T-helper 17 cell (primary cell): ENCODE data around the gene ADAMTS2. TPM values are rescaled to one million over a fixed set of nuclear protein-coding genes. Genes with fewer than 3 reads are reported as not detected.
"Not testable (repeated sequence)": the region's sequence is repeated elsewhere in the genome, so short reads cannot be mapped to it uniquely, and the experiment has no call there.

Source experiments
- ATAC-seq: fragments of 150-1000 bp; cut with Tn5 transposase; 2 replicates; pipeline ENCODE4 v1.10.0; 2021; ENCODE audit warnings: mild to moderate bottlenecking, moderate library complexity
- DNase-seq, 3 donors: peaks; one replicate each; pipeline versions ENCODE4 v3.0.0 to v3.0.0-alpha.2; 2020 to 2021
- H3K9me3 ChIP-seq: one replicate; pipeline ENCODE4 v1.7.0; 2013; ENCODE audit warnings: low read length, mild to moderate bottlenecking; ENCODE audit not compliant: control insufficient read depth, poor library complexity, severe bottlenecking
- H3K27ac Mint-ChIP-seq: one replicate; pipeline ENCODE4 v1.8.0; 2022; ENCODE audit warnings: mild to moderate bottlenecking, moderate library complexity, mixed read lengths
- H3K27me3 Mint-ChIP-seq: one replicate; pipeline ENCODE4 v1.8.0; 2022; ENCODE audit warnings: mixed read lengths
- H3K36me3 Mint-ChIP-seq: one replicate; pipeline ENCODE4 v1.8.0; 2022; ENCODE audit warnings: low read depth, mixed read lengths
- H3K4me1 Mint-ChIP-seq: one replicate; pipeline ENCODE4 v1.8.0; 2022; ENCODE audit warnings: mild to moderate bottlenecking, mixed read lengths
- H3K4me3 Mint-ChIP-seq: one replicate; pipeline ENCODE4 v1.8.0; 2022; ENCODE audit warnings: mild to moderate bottlenecking, moderate library complexity, mixed read lengths
- total RNA-seq, 4 donors: library from RNA in 2 of 4; stranded (reverse) in 2 of 4; gene quantifications; one replicate each; pipeline ENCODE4 v1.2.3 and lab custom pipeline; 2022 to 2026

ADAMTS2 gene
- total RNA-seq, 2 donors from 2014 or later: not detected

GRCh38 chr5:179115845-179116524 is 229.3 kb downstream of the ADAMTS2 start:
- ATAC-seq (no peak), DNase-seq (no peak)
- Mint-ChIP-seq H3K27ac (no peak overlapping the region), H3K27me3 (no peaks in the 10 kb centered on the region), H3K4me3 (no peak overlapping the region), H3K36me3 (no peaks in the 10 kb centered on the region), H3K4me1 (no peaks in the 10 kb centered on the region)
- H3K9me3 ChIP-seq: peaks cover 3% of the 10 kb centered on the region

- DNase-seq (no peak), ATAC-seq (no peak)
- H3K27ac Mint-ChIP-seq: no peak overlapping the region
- no peaks in the 10 kb centered on the region for H3K4me1 Mint-ChIP-seq
- no peaks in the 10 kb centered on the region for H3K27me3 Mint-ChIP-seq
- H3K36me3 Mint-ChIP-seq: no peaks in the 10 kb centered on the region
- no peak overlapping the region for H3K4me3 Mint-ChIP-seq
- peaks cover 3% of the 10 kb centered on the region for H3K9me3 ChIP-seq
These were observed 230.0 kb downstream of the ADAMTS2 start for GRCh38 chr5:179115307-179115706.

DNA sequence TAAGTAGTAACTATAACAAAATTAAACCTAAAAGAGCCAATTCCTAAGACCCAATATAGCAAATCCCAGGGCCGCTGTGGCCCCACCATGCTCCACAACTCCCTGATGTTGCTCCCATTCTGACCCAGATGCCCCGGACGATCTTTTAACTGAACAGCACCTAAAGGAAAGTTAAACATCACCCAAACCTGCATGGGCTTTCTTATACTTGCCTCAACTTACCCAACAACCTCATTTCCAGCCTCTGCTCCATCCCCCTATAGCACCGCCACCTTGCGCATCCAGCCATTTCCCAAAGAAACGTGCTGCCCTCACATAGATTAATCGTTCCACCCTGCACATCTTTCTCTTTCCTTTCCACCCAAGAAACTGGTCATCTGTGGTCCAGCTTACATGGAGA is 230.5 kb downstream of the ADAMTS2 start:
- H3K27ac Mint-ChIP-seq: no peak overlapping the region
- H3K27me3 Mint-ChIP-seq: no peaks in the 10 kb centered on the region
- ATAC-seq: no peak
- peaks cover 3% of the 10 kb centered on the region for H3K9me3 ChIP-seq
- H3K4me1 Mint-ChIP-seq: no peaks in the 10 kb centered on the region
- H3K36me3 Mint-ChIP-seq: no peaks in the 10 kb centered on the region
- no peak for DNase-seq
- H3K4me3 Mint-ChIP-seq: no peak overlapping the region

DNA sequence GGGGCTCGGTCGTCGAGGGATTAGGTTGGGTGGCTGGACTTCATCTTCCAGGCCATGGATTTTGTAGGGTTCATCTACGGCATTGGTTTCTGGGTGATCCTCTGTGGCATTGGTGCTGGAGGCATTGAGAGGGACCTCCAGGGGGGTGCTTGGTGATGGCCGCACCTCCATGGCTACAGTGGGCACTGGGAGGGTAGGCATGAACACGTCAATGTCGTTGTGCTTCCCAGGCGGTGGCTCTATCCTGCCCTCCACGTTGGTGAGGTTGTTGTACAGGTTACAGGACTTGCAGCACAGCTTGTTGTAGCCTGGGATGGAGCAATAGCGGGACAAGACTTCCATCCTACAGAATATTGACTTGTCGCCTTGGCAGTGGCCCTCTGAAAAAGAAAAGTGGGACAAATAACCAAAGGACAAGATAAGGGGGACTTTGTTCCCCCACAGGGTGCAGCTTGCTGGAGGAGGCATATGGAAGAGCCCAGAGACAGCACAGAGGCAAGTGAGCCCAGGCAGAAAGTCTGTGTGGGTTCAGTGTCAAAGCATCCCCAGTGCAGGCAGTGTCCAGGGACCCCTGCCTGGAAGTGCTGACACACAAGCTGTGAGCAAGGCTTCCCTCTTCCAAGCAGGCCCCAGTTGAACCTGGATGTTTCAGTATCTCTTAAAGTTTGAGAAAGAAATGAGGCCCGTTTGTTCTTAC is 231.2 kb downstream of the ADAMTS2 start:
- H3K36me3 Mint-ChIP-seq: no peaks in the 10 kb centered on the region
- no peak overlapping the region for H3K4me3 Mint-ChIP-seq
- ATAC-seq (no peak), DNase-seq (no peak)
- H3K4me1 Mint-ChIP-seq: no peaks in the 10 kb centered on the region
- peaks cover 3% of the 10 kb centered on the region for H3K9me3 ChIP-seq
- no peak overlapping the region for H3K27ac Mint-ChIP-seq
- no peaks in the 10 kb centered on the region for H3K27me3 Mint-ChIP-seq

GRCh38 chr5:179113143-179113530 is 232.1 kb downstream of the ADAMTS2 start:
- DNase-seq: no peak
- no peak overlapping the region for H3K4me3 Mint-ChIP-seq
- no peaks in the 10 kb centered on the region for H3K27me3 Mint-ChIP-seq
- no peak for ATAC-seq
- H3K4me1 Mint-ChIP-seq: no peaks in the 10 kb centered on the region
- H3K9me3 ChIP-seq: peaks cover 3% of the 10 kb centered on the region
- H3K36me3 Mint-ChIP-seq: no peaks in the 10 kb centered on the region
- no peak overlapping the region for H3K27ac Mint-ChIP-seq

DNA sequence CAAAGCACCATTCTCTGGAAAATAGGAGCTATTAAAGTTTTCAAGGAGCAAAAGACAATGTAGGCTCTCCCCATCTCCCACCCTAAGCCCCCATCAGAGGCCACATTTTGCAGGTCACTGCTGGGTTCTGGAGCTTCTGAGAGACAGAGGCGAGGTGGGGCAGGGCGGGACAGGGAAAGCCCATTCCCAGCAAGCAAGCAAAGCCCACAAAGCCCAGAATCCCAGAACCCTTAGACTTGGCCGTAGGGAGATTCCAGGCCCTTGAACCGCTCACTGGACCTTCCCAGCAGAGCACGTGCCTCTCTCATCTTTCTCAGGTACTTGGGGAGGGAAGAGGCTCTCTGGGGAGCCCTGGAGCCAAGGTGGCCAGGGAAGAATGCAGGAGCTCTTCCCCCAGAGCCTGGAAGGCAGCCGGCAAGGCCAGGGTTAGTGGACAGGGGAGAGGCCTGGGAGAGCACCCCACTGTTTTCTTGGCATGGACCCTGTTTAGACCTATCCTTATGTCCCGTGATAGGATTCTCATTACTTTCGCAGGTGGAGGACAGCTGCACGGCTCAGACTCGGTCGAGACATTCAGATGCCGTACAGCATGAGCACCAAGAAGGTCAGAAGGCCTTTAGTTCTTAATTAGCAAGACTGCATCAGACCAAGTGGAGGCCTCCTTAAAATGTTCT is 232.7 kb downstream of the ADAMTS2 start:
- Mint-ChIP-seq H3K4me3 (no peak overlapping the region), H3K36me3 (no peaks in the 10 kb centered on the region), H3K27ac (no peak overlapping the region), H3K4me1 (no peaks in the 10 kb centered on the region), H3K27me3 (no peaks in the 10 kb centered on the region)
- DNase-seq: no peak
- ATAC-seq: no peak
- peaks cover 3% of the 10 kb centered on the region for H3K9me3 ChIP-seq

DNA sequence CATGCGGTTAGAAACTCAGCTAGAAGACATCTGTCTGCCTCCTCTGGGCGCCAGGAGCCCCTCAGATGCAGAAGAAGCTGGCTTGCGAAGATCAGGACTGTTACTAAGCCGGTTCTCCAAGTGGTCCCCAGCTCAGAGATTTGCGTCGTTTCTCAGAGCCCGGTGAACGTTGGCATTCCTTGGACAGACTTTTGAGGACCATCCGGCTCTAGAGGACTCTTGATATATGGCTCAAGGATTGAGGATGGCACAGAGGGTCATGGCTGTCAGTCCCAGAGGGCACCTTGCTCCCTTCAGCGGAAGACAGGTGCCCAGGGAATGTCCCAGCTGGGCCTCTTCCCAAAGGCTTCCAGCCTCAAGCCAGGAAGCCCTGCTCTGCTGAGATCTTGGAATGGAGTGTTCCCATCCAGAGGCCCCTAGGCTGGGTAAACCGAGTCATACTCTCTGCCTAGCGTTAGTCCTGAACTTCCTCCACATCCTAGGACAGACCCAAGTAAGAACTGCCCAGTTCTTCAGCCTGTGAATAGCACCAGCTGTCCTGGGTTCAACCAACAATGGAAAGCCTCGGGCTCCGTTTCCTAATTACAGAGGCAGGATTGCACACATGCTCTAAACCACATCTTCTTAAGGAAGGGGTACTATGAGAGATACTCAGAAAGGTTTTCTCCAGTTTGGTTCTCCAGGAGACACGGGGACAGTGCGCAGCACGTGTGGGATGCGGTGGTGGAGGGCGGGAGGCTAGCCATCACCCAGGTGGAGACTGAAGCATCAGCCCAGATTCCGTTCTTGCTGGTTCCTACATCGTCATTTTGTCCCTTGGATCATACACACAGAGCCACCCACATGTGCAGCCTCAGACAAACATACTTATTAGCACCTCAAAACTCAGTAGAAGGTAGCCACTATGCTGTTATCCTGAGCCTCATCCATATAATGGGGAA is 233.7 kb downstream of the ADAMTS2 start:
- no peak overlapping the region for H3K27ac Mint-ChIP-seq
- DNase-seq (no peak), ATAC-seq (no peak)
- H3K4me3 Mint-ChIP-seq: no peak overlapping the region
- peaks cover 3% of the 10 kb centered on the region for H3K9me3 ChIP-seq
- no peaks in the 10 kb centered on the region for H3K36me3 Mint-ChIP-seq
- H3K4me1 Mint-ChIP-seq: no peaks in the 10 kb centered on the region
- H3K27me3 Mint-ChIP-seq: no peaks in the 10 kb centered on the region

GRCh38 chr5:179110528-179110927 is 234.7 kb downstream of the ADAMTS2 start:
- H3K4me1 Mint-ChIP-seq: no peaks in the 10 kb centered on the region
- no peak overlapping the region for H3K4me3 Mint-ChIP-seq
- no peak overlapping the region for H3K27ac Mint-ChIP-seq
- DNase-seq (no peak), ATAC-seq (no peak)
- H3K9me3 ChIP-seq: peaks cover 3% of the 10 kb centered on the region
- no peaks in the 10 kb centered on the region for H3K27me3 Mint-ChIP-seq
- no peaks in the 10 kb centered on the region for H3K36me3 Mint-ChIP-seq

GRCh38 chr5:179101282-179101681 is 244.0 kb downstream of the ADAMTS2 start:
- H3K4me3 Mint-ChIP-seq, DNase-seq, ATAC-seq, H3K9me3 ChIP-seq, H3K27me3 Mint-ChIP-seq, H3K27ac Mint-ChIP-seq, H3K4me1 Mint-ChIP-seq, H3K36me3 Mint-ChIP-seq: not testable (repeated sequence)

- Mint-ChIP-seq H3K36me3 (peaks cover 4% of the 10 kb centered on the region), H3K27ac (no peak overlapping the region), H3K4me1 (no peaks in the 10 kb centered on the region), H3K27me3 (no peaks in the 10 kb centered on the region), H3K4me3 (no peak overlapping the region)
- ATAC-seq: no peak
- DNase-seq: no peak
- peaks cover 7% of the 10 kb centered on the region for H3K9me3 ChIP-seq
These were observed 255.8 kb downstream of the ADAMTS2 start for GRCh38 chr5:179089502-179089901.

DNA sequence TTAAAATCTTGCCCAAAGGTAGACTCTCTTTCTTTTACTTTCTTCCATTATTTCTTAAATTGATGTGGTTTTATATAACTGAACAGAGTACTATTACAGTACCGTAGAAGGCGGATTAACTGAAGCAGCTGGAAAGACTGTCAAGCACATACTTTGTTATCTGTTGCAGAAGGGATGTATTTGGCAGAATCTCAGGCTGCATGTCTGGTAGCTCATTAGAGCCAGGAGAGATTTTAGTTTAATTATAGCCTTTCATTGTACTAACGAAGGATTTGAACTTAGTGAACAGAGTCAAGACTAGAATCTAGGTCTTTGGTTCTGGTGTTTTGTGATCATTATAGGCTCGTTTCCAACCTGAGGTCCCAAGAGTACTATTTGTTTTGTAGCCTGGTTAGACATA is 264.5 kb downstream of the ADAMTS2 start:
- DNase-seq (no peak), ATAC-seq (no peak)
- no peaks in the 10 kb centered on the region for H3K4me1 Mint-ChIP-seq
- peaks cover 4% of the 10 kb centered on the region for H3K36me3 Mint-ChIP-seq
- no peaks in the 10 kb centered on the region for H3K27me3 Mint-ChIP-seq
- no peak overlapping the region for H3K27ac Mint-ChIP-seq
- H3K9me3 ChIP-seq: peaks cover 40% of the 10 kb centered on the region
- no peak overlapping the region for H3K4me3 Mint-ChIP-seq

- DNase-seq (no peak), ATAC-seq (no peak)
- Mint-ChIP-seq H3K36me3 (peaks cover 4% of the 10 kb centered on the region), H3K27ac (no peak overlapping the region), H3K27me3 (no peaks in the 10 kb centered on the region), H3K4me3 (no peak overlapping the region), H3K4me1 (no peaks in the 10 kb centered on the region)
- H3K9me3 ChIP-seq: peaks cover 42% of the 10 kb centered on the region
These were observed 265.9 kb downstream of the ADAMTS2 start for GRCh38 chr5:179079165-179079987.
